GM21367 (cell line): ENCODE measurements around the gene PAGE2B.
"Not testable (repeated sequence)": the region's sequence is repeated elsewhere in the genome, so short reads cannot be mapped to it uniquely, and the experiment has no call there.

Source experiments
- ATAC-seq: cut with Tn5 transposase; IDR thresholded peaks from one replicate; pipeline ENCODE4 v1.9.1; 2021; ENCODE audit not compliant: unreplicated experiment

The PAGE2B gene

GRCh38 chrX:55107911-55108310 is 33.1 kb downstream of the PAGE2B start:
- ATAC-seq = no peak

GRCh38 chrX:55109306-55109705 is 34.5 kb downstream of the PAGE2B start:
- no peak for ATAC-seq

GRCh38 chrX:55111578-55112254 is 36.9 kb downstream of the PAGE2B start:
- no peak for ATAC-seq

- ATAC-seq = not testable (repeated sequence)
Measured at GRCh38 chrX:55116589-55116988, 41.8 kb downstream of the PAGE2B start.

GRCh38 chrX:55118574-55118973 is 43.7 kb downstream of the PAGE2B start:
- ATAC-seq = no peak

GRCh38 chrX:55119271-55119670 is 44.4 kb downstream of the PAGE2B start:
- no peak for ATAC-seq

GRCh38 chrX:55119712-55120111 is 44.9 kb downstream of the PAGE2B start:
- no peak for ATAC-seq

GRCh38 chrX:55120761-55121358 is 46.0 kb downstream of the PAGE2B start:
- ATAC-seq = no peak

- no peak for ATAC-seq
Measured at GRCh38 chrX:55123900-55124299, 49.1 kb downstream of the PAGE2B start.

GRCh38 chrX:55127692-55128091 is 52.9 kb downstream of the PAGE2B start:
- no peak for ATAC-seq
